PC-3 (cell line): ENCODE data around the gene HNRNPL.

Experiments
- EZH2 ChIP-seq: fragments of 300-600 bp; sonication (generic); IDR thresholded peaks from one replicate; pipeline ENCODE4 v1.6.1; 2017; ENCODE audit warnings: antibody characterized with exemption, mild to moderate bottlenecking, low read length; ENCODE audit not compliant: unreplicated experiment
- EZH2phosphoT487 ChIP-seq: fragments of 300-600 bp; sonication (generic); IDR thresholded peaks from 2 replicates; pipeline ENCODE4 v1.6.1; 2018; ENCODE audit warnings: mild to moderate bottlenecking, antibody characterized with exemption, low read length, borderline replicate concordance
- TF ChIP-seq, protein P1 (sequence below): fragments of 300-600 bp; sonication (generic); conservative IDR thresholded peaks from 2 replicates; pipeline ENCODE4 v1.5.1; 2017; ENCODE audit warnings: antibody characterized with exemption, low read depth, mild to moderate bottlenecking, low read length

DNA sequence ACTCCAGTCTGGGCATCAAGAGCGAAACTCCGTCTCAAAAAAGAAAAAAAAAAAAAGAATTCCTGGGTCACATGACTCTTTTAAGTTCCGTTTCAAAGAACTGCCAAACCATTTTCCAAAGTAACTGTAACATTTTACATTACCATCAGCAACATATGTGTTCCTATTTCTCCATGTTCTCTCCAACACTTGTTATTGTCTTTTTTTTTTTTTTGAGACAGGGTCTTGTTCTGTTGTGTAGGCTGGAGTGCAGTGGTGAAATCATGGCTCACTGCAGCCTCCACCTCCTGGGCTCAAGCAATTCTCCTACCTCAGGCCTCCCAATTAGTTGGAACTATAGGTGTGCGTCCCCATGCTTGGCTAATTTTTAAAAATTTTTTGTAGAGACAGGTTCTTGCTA lies 54.2 kb downstream of the HNRNPL start:
- TF ChIP-seq, protein P1, sequence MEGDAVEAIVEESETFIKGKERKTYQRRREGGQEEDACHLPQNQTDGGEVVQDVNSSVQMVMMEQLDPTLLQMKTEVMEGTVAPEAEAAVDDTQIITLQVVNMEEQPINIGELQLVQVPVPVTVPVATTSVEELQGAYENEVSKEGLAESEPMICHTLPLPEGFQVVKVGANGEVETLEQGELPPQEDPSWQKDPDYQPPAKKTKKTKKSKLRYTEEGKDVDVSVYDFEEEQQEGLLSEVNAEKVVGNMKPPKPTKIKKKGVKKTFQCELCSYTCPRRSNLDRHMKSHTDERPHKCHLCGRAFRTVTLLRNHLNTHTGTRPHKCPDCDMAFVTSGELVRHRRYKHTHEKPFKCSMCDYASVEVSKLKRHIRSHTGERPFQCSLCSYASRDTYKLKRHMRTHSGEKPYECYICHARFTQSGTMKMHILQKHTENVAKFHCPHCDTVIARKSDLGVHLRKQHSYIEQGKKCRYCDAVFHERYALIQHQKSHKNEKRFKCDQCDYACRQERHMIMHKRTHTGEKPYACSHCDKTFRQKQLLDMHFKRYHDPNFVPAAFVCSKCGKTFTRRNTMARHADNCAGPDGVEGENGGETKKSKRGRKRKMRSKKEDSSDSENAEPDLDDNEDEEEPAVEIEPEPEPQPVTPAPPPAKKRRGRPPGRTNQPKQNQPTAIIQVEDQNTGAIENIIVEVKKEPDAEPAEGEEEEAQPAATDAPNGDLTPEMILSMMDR = no peak
- no peak for TF ChIP-seq EZH2phosphoT487
- no peak for TF ChIP-seq EZH2
